Activated CD4-positive, alpha-beta T cell treated with anti-CD3 and anti-CD28 coated beads, Interleukin-2, amount 10 ng/mL, durations not matched to agents 7 days and 5 days (primary cell): ENCODE results near the gene ADAMTS7. TPM values are rescaled to one million over a fixed set of nuclear protein-coding genes. Genes with fewer than 3 reads are reported as not detected.

Source experiments
- total RNA-seq, 2 experiments: library from RNA; stranded (reverse); gene quantifications; one replicate each; pipeline ENCODE4 v1.2.3, GENCODE V29; 2021

Gene ADAMTS7
- total RNA-seq, 2 experiments from 2014 or later = 0.10 to 0.12 TPM

Other genes starting within 250 kb of the ADAMTS7 start
- 1 to 10 TPM; 2.4 to 4.0 TPM for gene CHRNA5, start 245.9 kb downstream of the ADAMTS7 start, total RNA-seq
- gene CHRNA3, start 190.5 kb downstream of the ADAMTS7 start, total RNA-seq = not detected
- not detected for gene CHRNB4, start 170.3 kb downstream of the ADAMTS7 start, total RNA-seq
- gene MORF4L1, start 61.4 kb upstream of the ADAMTS7 start, total RNA-seq = 100 to 1,000 TPM; 225 to 274 TPM
- 10 to 100 TPM; 46.7 to 54.8 TPM for gene CTSH, start 133.6 kb upstream of the ADAMTS7 start, total RNA-seq